Measurements from ENCODE around the gene ASIC5.

- no peak for TF ChIP-seq ZSCAN5A (tag by site-specific recombination; IDR thresholded peaks at IDR 0.05)
- TF ChIP-seq, protein P1, sequence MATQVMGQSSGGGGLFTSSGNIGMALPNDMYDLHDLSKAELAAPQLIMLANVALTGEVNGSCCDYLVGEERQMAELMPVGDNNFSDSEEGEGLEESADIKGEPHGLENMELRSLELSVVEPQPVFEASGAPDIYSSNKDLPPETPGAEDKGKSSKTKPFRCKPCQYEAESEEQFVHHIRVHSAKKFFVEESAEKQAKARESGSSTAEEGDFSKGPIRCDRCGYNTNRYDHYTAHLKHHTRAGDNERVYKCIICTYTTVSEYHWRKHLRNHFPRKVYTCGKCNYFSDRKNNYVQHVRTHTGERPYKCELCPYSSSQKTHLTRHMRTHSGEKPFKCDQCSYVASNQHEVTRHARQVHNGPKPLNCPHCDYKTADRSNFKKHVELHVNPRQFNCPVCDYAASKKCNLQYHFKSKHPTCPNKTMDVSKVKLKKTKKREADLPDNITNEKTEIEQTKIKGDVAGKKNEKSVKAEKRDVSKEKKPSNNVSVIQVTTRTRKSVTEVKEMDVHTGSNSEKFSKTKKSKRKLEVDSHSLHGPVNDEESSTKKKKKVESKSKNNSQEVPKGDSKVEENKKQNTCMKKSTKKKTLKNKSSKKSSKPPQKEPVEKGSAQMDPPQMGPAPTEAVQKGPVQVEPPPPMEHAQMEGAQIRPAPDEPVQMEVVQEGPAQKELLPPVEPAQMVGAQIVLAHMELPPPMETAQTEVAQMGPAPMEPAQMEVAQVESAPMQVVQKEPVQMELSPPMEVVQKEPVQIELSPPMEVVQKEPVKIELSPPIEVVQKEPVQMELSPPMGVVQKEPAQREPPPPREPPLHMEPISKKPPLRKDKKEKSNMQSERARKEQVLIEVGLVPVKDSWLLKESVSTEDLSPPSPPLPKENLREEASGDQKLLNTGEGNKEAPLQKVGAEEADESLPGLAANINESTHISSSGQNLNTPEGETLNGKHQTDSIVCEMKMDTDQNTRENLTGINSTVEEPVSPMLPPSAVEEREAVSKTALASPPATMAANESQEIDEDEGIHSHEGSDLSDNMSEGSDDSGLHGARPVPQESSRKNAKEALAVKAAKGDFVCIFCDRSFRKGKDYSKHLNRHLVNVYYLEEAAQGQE (tag by site-specific recombination; IDR thresholded peaks at IDR 0.05) = no peak
These were observed 33.4 kb downstream of the ASIC5 start for GRCh38 chr4:155832664-155833063.

Measured in HEK293 (cell line).